ENCODE data around the gene KRTAP9-4.

The KRTAP9-4 gene

GRCh38 chr17:41296846-41297245 is 47.4 kb downstream of the KRTAP9-4 start:
- TF ChIP-seq, protein P1, sequence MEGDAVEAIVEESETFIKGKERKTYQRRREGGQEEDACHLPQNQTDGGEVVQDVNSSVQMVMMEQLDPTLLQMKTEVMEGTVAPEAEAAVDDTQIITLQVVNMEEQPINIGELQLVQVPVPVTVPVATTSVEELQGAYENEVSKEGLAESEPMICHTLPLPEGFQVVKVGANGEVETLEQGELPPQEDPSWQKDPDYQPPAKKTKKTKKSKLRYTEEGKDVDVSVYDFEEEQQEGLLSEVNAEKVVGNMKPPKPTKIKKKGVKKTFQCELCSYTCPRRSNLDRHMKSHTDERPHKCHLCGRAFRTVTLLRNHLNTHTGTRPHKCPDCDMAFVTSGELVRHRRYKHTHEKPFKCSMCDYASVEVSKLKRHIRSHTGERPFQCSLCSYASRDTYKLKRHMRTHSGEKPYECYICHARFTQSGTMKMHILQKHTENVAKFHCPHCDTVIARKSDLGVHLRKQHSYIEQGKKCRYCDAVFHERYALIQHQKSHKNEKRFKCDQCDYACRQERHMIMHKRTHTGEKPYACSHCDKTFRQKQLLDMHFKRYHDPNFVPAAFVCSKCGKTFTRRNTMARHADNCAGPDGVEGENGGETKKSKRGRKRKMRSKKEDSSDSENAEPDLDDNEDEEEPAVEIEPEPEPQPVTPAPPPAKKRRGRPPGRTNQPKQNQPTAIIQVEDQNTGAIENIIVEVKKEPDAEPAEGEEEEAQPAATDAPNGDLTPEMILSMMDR (IDR thresholded peaks at IDR 0.05; ENCODE audit: control insufficient read depth, extremely low read depth, insufficient read depth), result no peak
- DNase-seq (ENCODE audit: low read depth), result no peak
- H3K4me3 ChIP-seq (ENCODE audit: low read depth, low read length), result no peak overlapping the region

GRCh38 chr17:41298458-41299135 is 49.1 kb downstream of the KRTAP9-4 start:
- no peak overlapping the region for H3K4me3 ChIP-seq (ENCODE audit: low read depth, low read length)
- TF ChIP-seq, protein P1 (IDR thresholded peaks at IDR 0.05; ENCODE audit: control insufficient read depth, extremely low read depth, insufficient read depth), result no peak
- DNase-seq (ENCODE audit: low read depth), result no peak
